Spleen (tissue), 11 donors: ENCODE results near the gene CTDSP2. TPM values are rescaled to one million over a fixed set of nuclear protein-coding genes. Genes with fewer than 3 reads are reported as not detected.

Experiments used
- DNase-seq: peaks from one replicate; pipeline ENCODE4 v3.0.0-alpha.2; 2020
- H3K27ac ChIP-seq, 8 donors: fragments of 200-600 bp; sonication (generic) in 7 of 8; 1 replicate in 4 of 8; 2 replicates in 4 of 8; pipeline versions ENCODE4 v1.5.0 to v1.8.0; 2016 to 2021; ENCODE audit warnings: inconsistent platforms in 4 of 8, mild to moderate bottlenecking in 4 of 8, moderate library complexity in 1 of 8
- H3K27me3 ChIP-seq, 7 donors: fragments of 200-600 bp; sonication (generic) in 6 of 7; replicated peaks in 1 of 7; 1 replicate in 4 of 7; 2 replicates in 3 of 7; pipeline versions ENCODE4 v1.5.0 to v1.8.0; 2016 to 2021; ENCODE audit warnings: inconsistent platforms in 3 of 7, mild to moderate bottlenecking in 1 of 7
- H3K36me3 ChIP-seq, 6 donors: fragments of 200-600 bp; sonication (generic) in 5 of 6; 1 replicate in 4 of 6; 2 replicates in 2 of 6; pipeline versions ENCODE4 v1.5.0 to v1.8.0; 2016 to 2021; ENCODE audit warnings: inconsistent platforms in 2 of 6
- H3K4me1 ChIP-seq, 6 donors: fragments of 200-600 bp; sonication (generic) in 5 of 6; 1 replicate in 3 of 6; 2 replicates in 3 of 6; pipeline versions ENCODE4 v1.5.0 to v1.8.0; 2016 to 2021; ENCODE audit warnings: inconsistent platforms in 3 of 6
- H3K4me3 ChIP-seq, 8 donors: fragments of 200-600 bp; sonication (generic) in 7 of 8; 1 replicate in 4 of 8; 2 replicates in 4 of 8; pipeline versions ENCODE4 v1.5.0 to v1.8.0; 2016 to 2021; ENCODE audit warnings: inconsistent platforms in 4 of 8, mild to moderate bottlenecking in 4 of 8, moderate library complexity in 2 of 8
- H3K9me3 ChIP-seq, 8 donors: fragments of 200-600 bp; sonication (generic) in 7 of 8; 1 replicate in 4 of 8; 2 replicates in 4 of 8; pipeline versions ENCODE4 v1.5.0 to v1.8.0; 2016 to 2021; ENCODE audit warnings: inconsistent platforms in 4 of 8
- CTCF ChIP-seq, 11 experiments: fragments of 200-600 bp in 7 of 11; fragments of 450-650 bp in 4 of 11; sonication (generic) in 4 of 11; IDR thresholded peaks in 8 of 11; conservative IDR thresholded peaks in 3 of 11; 1 replicate in 7 of 11; 2 replicates in 4 of 11; pipeline versions ENCODE4 v1.4.0 to v1.8.0; 2016 to 2021; ENCODE audit warnings: antibody characterized with exemption in 11 of 11, inconsistent platforms in 4 of 11, mild to moderate bottlenecking in 1 of 11
- POLR2A ChIP-seq, 3 donors: fragments of 450-650 bp; IDR thresholded peaks; one replicate each; pipeline ENCODE4 v1.5.1; 2017; ENCODE audit warnings: antibody characterized with exemption in 3 of 3, mild to moderate bottlenecking in 1 of 3
- POLR2AphosphoS5 ChIP-seq, 3 donors: sonication (generic); formaldehyde crosslinking; IDR thresholded peaks; one replicate each; pipeline ENCODE4 v1.5.1; 2017; ENCODE audit warnings: antibody characterized with exemption in 3 of 3
- WGBS, 5 donors: extraction: QIAGEN DNeasy Blood & Tissue Kit in 3 of 5; methylation state at CpG; one replicate each; pipeline versions ENCODE4 v1.1.5 to v1.1.7; 2013 to 2018; 5-methylcytosine and 5-hydroxymethylcytosine counted together
- intact Hi-C: fragments of 100-400 bp; cut with DNase I; formaldehyde crosslinking; loops from one replicate; pipeline ENCODE4 v1.15.0; 2023; ENCODE audit warnings: low total_unique reads
- polyA plus RNA-seq, 3 donors: library from polyadenylated mRNA; stranded (reverse); fragments of 200-250 nt; gene quantifications; one replicate each; pipeline ENCODE4 v1.2.1, GENCODE V29; 2013
- total RNA-seq, 7 donors: library from RNA; depleted of rRNA in 3 of 7; stranded (reverse); fragments of >200 nt in 3 of 7; fragmentation: NEBNext Ultra II Directional in 4 of 7; extraction: Animal tissue kit (Norgen Biotek cat#: 25700) in 4 of 7; gene quantifications; one replicate each; pipeline versions ENCODE4 v1.1.0 to v1.2.1, GENCODE V29; 2016 to 2021
- donor health status: healthy with polysubstance abuse.
- donor health status: DM: no; HTN: no; CAD: no; lungs with moderate emphysema.
- donor health status: DM: no; HTN: no; CAD: no.
- donor health status: Bipolar disorder and iron deficiency.
- donor health status: healthy.
- donor health status: DM: no; HTN: no; CAD: no.
- donor health status: DM: yes; HTN: yes; CAD: no.

The CTDSP2 gene
- total and polyA plus RNA-seq, 10 donors, result 22.2 to 203 (median 144) TPM

GRCh38 chr12:57797933-57798332, 48.6 kb downstream of the CTDSP2 start:
- Histone ChIP-seq H3K27me3 (no peaks in the 10 kb centered on the region), H3K4me1 (peaks cover 0 to 10% (median 2%) of the 10 kb centered on the region in 6 donors), H3K4me3 (no peak overlapping the region), H3K9me3 (no peaks in the 10 kb centered on the region), H3K27ac (no peak overlapping the region), H3K36me3 (peaks cover 2 to 100% (median 78%) of the 10 kb centered on the region in 6 donors)
- no peak for DNase-seq
- TF ChIP-seq POLR2AphosphoS5 (IDR thresholded peaks at IDR 0.05) (no peak), POLR2A (IDR thresholded peaks at IDR 0.05) (no peak), CTCF (IDR thresholded peaks at IDR 0.05 in 8 of 11, conservative IDR thresholded peaks at IDR 0.05 in 3 of 11) (no peak)
- intact Hi-C loops, result no loop called here
- 92 to 100% (median 100%) methylated on average over 1 of the region's 1 CpG for WGBS, 5 donors

- H3K4me1 ChIP-seq, result peaks cover 0 to 10% (median 2%) of the 10 kb centered on the region in 6 donors
- no peaks in the 10 kb centered on the region for H3K27me3 ChIP-seq
- intact Hi-C loops, result no loop called here
- no peak overlapping the region for H3K27ac ChIP-seq
- peaks cover 2 to 100% (median 82%) of the 10 kb centered on the region in 6 donors for H3K36me3 ChIP-seq
- H3K9me3 ChIP-seq, result no peaks in the 10 kb centered on the region
- TF ChIP-seq POLR2A (IDR thresholded peaks at IDR 0.05) (no peak), CTCF (IDR thresholded peaks at IDR 0.05 in 8 of 11, conservative IDR thresholded peaks at IDR 0.05 in 3 of 11) (no peak), POLR2AphosphoS5 (IDR thresholded peaks at IDR 0.05) (no peak)
- DNase-seq, result no peak
- no peak overlapping the region for H3K4me3 ChIP-seq
- 83 to 100% (median 97%) methylated on average over 1 of the region's 1 CpG for WGBS, 5 donors
These were observed 49.5 kb downstream of the CTDSP2 start for GRCh38 chr12:57796996-57797395.

- DNase-seq, result no peak
- no peak overlapping the region for H3K4me3 ChIP-seq
- intact Hi-C loops, result no loop called here
- H3K36me3 ChIP-seq, result peaks cover 0 to 100% (median 75%) of the 10 kb centered on the region in 6 donors
- H3K27me3 ChIP-seq, result no peaks in the 10 kb centered on the region
- H3K27ac ChIP-seq, result no peak overlapping the region
- WGBS, 5 donors, result 90 to 95% (median 94%) methylated on average over 6 of the region's 6 CpGs
- no peaks in the 10 kb centered on the region for H3K9me3 ChIP-seq
- TF ChIP-seq POLR2AphosphoS5 (IDR thresholded peaks at IDR 0.05), result no peak
- no peak for TF ChIP-seq CTCF (IDR thresholded peaks at IDR 0.05 in 8 of 11, conservative IDR thresholded peaks at IDR 0.05 in 3 of 11)
- TF ChIP-seq POLR2A (IDR thresholded peaks at IDR 0.05), result no peak
- H3K4me1 ChIP-seq, result peaks cover 0 to 10% (median 2%) of the 10 kb centered on the region in 6 donors
These were observed 51.2 kb downstream of the CTDSP2 start for GRCh38 chr12:57795354-57795753.

GRCh38 chr12:57793920-57794319, 52.6 kb downstream of the CTDSP2 start:
- Histone ChIP-seq H3K9me3 (no peaks in the 10 kb centered on the region), H3K4me1 (peaks cover 0 to 10% (median 2%) of the 10 kb centered on the region in 6 donors), H3K27ac (no peak overlapping the region), H3K27me3 (no peaks in the 10 kb centered on the region), H3K36me3 (peaks cover 0 to 100% (median 70%) of the 10 kb centered on the region in 6 donors), H3K4me3 (no peak overlapping the region)
- WGBS, 5 donors, result 61 to 79% (median 72%) methylated on average over 1 of the region's 1 CpG
- DNase-seq, result no peak
- TF ChIP-seq POLR2A (IDR thresholded peaks at IDR 0.05) (no peak), POLR2AphosphoS5 (IDR thresholded peaks at IDR 0.05) (no peak), CTCF (IDR thresholded peaks at IDR 0.05 in 8 of 11, conservative IDR thresholded peaks at IDR 0.05 in 3 of 11) (no peak)
- intact Hi-C loops, result no loop called here
